HG02981 (cell line): Measurements from ENCODE around the gene CCDC171.
"Not testable (repeated sequence)": the region's sequence is repeated elsewhere in the genome, so short reads cannot be mapped to it uniquely, and the experiment has no call there.

ENCODE experiments used
- ATAC-seq: cut with Tn5 transposase; IDR thresholded peaks from one replicate; pipeline ENCODE4 v1.9.1; 2021; ENCODE audit warnings: mild to moderate bottlenecking, moderate library complexity; ENCODE audit not compliant: unreplicated experiment

The CCDC171 gene

DNA sequence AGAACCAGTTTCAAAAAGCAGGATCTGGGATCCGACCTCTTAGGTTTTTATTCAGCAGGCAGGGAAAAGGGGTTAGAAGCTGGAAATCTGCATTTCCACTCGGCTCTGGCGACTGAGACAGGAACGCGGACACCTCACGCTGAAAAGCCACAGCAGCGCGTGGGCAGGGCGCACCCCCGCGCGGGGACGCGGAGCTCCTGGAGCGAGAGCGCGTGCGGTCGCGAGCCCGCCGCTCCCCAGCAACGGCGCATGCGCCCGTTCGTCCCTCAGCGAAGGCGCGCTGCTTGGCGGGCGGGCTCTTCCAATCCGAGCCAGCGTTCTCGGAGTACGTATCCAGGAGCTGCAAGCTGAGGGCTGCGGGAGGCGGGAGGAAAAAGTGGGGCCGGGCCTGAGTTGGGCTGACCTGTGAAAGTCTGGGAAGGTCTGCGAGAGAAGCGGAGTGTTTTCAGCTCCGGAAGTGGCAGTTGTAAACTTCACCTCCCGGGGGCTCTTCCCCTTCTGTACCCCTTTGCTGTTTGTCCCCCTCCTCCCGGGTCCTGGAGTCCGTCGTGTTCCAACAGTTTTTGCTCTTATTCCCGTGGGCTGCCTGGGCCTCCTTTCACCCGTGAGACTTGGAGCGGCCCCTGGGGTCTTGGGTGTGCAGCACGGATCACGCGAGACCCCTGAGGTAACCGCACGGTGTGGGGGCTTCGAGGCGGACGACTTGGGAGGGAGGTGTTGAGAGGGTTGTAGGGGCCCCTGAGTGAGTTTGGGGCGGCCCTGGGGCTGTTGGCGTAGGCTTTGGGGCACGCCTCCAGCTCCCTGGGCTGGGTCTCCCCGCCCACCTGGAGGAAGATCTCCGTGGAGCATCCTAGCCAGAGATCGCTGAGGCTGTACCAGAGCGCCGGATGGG lies at the start of gene CCDC171:
CCDC171 (plus strand) TSS at position 408 of the 892 bp plus-strand sequence. CDS start 11,046 bp downstream, outside the sequence.
- ATAC-seq = peak; percentile 65

DNA sequence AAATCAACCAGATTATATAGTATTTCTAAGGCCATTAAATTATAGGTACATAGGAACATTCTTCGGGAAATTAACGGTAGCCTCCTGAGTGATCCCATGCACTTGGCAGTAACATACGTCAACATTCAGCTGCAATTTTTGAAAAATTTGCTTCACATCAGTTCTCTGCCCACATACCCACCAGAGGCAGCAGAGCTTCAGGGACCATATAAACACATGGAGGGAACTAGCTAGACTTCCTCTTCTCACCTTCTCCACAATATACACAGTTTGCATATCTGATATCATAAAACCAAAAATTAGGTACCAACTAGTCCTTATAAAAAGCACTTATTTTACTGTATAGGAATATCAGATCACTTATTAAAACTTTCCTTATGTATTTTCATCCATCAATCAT lies 46.9 kb upstream of the CCDC171 start:
- no peak for ATAC-seq

DNA sequence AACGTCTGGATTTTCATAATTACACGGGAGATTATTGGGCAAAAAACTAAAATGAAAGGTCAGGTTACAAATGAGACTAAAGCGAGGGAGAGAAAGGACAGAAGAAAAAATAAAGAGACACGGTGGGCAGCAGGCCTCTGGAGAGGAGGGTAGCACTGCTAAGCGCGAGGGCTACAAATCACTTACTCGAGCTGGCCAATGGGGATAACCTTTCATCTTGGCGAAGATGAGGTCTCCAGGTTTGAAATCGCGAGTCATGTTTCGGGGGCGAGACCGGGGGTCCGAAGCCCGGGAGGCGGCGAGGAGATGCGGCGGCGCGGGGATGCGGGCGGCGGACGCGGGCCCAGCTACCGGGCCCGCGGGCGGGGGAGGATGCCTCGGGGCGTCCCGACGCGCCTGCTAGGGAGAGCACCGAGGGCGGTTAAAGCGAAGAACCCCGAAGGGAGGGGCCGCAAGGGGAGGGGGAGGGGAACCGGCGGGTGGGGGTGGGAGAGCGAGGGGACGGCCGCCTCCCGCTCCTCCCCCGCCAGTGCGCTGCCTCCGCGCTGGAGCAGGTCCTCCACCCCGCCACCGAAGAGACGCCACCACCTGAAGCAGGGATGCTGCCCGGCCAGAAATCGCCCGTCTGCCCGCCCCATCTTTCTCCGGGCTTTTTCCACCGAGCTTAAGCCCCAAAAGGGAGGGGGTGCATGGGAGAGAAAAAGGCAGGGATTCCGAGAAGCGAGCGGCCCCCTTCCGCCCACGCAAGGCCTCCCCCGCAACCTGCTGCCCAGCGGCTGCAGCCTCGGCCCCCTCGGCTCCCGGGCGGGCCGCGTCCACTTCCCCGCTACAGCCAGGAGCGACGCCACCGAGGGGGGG lies 42.7 kb upstream of the CCDC171 start:
- peak; percentile 29 for ATAC-seq

DNA sequence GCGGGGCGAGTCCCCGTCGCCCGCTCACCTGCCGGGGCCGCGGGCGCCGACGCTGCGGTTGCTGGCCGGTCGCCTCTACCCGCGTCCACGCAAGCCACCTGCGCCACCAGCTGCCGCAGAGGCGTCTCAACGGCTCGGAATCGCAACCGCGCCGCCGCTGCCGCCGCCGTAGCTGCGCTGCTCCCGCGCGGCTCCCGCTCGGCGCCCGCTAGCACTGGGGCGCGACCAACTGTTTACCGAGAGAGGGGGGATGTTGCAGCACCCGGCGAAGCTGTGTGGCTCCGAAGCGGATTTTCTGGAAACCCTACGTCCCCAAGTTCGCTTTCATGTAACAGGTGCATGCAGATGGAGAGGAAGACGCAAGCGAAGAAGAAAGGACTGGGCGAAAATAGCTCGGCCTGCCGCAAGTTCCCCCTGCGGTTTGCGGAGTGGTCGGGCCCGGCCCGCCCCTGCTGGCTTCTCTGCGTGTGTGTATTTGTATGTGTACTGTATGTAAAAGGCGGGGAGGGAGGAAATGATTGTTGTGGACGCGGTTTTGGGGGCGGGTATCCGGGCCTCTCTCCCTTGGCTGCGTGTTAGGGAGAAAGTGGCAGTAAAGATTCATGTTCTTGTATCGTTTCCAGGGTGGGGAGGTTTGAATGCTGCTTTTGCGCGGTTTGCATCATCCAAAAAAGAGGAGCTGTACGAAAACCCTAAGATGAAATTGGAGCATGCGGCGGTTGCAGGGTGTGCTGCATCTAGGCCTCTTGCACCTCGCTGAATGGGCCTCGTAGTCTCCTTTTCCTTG lies 41.9 kb upstream of the CCDC171 start, which contains the start of gene PSIP1:
PSIP1 (minus strand) TSS at position 182 of the 787 bp plus-strand sequence. CDS start 782 bp downstream, outside the sequence.
- ATAC-seq = peak; percentile 79

- ATAC-seq = no peak
Observed at GRCh38 chr9:15512204-15512603, 40.6 kb upstream of the CCDC171 start.

GRCh38 chr9:15512889-15513288 lies 40.0 kb upstream of the CCDC171 start:
- ATAC-seq = no peak

DNA sequence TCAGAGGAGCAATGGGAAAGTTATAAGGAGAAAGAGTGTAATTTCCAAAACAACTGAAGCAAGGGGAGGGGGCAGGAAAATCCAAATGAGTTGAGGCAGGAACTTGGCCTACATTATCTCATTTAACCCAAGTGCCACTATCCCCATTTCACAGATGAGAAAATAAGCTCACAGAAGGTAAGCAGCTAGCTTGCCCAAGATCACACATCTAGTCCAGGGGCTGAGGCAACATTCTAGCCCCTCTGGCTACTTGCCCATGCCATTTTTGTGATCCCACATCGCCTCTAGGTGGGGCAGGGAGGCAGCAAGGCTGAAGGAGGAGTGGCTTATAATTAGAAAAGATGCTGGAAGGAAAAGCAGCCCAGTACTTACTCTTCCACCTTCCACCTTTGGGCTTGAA lies 39.5 kb upstream of the CCDC171 start:
- ATAC-seq = no peak

GRCh38 chr9:15519831-15520230 lies 33.0 kb upstream of the CCDC171 start:
- no peak for ATAC-seq

DNA sequence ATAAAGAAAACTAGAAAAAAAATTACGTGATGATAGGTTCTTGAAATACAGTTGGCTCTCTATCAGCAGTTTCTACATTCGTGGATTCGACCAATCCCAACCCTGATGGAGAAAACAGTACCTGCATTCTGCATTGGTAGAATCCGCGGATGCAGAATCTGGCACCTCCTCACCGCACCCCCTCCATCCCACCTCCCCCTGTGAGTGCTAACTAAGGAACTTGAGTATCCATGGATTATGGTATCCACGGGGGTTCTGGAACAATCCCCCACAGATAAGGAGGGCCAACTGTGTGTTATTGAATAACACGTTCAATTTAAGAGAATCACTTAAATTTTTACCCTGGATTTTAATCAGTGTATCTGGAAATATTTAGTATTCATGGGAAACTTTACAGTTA lies 31.6 kb upstream of the CCDC171 start:
- no peak for ATAC-seq

- no peak for ATAC-seq
Observed at GRCh38 chr9:15522130-15522755, 30.6 kb upstream of the CCDC171 start.

DNA sequence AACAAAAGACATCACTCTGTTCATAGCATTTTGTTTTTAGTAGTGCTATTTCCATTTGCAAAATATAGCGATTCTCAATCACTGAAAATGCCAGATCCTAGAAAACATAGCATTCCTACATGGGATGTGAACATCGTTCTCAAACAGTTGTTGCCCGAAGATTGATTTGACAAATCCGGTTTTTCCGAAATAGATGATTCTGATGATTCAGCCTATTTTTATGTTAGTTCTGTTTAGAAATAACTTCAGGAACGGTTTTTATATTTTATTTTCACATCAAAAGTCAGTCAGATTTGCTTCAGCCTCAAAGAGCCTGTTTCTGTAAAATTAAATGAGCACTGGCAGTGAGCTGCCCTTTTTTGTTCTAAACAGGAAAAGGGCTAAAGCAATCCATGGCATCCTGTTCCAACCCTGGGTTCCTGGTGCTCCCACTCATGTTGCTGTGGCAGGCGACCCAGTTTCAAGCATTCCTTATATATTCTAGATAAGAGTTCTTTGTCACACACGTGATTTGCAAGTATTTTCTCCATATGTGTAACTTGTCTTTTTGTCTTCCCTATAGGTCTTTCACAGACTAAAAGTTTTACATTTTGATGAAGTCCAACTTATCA lies 27.9 kb upstream of the CCDC171 start:
- no peak for ATAC-seq

DNA sequence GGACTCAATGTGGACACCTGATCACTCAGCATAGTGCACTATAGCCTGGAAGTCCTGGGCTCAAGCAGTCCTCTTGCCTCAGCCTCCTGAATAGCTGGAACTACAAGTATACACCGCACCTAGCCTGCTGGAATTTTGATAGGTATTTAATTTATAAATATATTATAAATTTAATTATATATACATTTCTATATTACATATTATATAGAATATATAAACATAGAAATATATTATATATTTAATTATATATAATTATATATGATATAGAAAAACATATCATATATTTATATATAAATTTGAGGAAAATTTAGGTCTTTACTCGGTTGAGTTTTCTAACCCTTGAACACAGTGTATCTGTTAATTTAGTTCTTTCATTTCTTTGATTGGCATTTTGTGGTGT lies 26.9 kb upstream of the CCDC171 start:
- ATAC-seq = no peak

DNA sequence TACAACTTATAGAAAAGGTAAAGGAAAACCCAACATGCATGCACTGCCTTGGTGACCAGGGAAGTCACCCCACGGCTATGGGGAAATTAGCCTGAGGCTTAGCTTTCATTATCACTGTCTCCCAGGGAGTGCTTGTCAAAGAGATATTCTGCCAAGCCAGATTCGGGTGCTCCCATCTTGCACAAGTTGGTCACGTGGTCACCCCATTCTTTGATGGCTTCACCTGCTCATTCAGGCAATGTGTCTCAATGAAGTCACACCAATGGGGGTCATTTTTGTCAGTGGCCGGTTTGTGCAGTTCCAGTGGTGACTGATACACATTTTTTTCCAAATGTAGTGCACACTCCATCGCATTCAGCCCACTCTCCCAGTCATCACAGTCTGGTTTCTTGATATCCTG lies 25.8 kb upstream of the CCDC171 start:
- not testable (repeated sequence) for ATAC-seq

DNA sequence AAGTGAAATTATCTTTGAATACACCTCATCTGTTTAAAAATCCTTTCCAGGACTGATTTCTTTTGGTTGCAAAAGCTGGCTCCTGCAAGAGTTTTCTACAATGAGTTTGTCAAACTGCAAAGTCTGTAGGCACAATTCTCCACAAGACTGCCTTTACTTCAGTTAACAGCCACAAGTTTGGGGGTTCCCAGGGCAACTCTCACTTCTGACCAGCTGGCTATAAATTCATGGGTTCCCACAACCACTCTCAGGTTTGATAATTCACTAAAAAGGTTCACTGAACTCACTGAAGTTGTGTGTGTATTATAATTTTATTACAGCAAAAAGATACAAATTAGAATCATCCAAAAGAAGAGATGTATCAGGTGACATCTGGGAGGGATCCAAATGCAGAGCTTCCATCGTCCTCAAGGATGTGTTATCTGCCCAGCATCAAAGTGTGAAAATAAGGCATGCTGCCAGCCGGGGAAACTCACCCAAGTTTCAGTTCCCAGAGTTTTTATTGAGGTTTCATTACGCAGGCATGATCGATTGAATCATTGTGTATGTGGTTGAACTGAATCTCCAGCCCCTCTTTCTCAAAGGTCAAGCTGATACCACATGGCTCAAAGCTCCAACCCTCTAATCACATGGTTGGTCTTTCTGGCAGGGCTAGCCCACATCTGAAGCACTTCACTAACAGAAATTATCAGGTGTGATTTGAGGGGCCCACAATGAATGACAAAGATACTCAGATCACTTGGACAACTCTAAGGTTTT lies 23.1 kb upstream of the CCDC171 start:
- ATAC-seq = peak; percentile 85

- peak; percentile 35 for ATAC-seq
Observed at GRCh38 chr9:15531380-15531779, 21.5 kb upstream of the CCDC171 start.

- ATAC-seq = no peak
Observed at GRCh38 chr9:15541872-15542271, 11.0 kb upstream of the CCDC171 start.

DNA sequence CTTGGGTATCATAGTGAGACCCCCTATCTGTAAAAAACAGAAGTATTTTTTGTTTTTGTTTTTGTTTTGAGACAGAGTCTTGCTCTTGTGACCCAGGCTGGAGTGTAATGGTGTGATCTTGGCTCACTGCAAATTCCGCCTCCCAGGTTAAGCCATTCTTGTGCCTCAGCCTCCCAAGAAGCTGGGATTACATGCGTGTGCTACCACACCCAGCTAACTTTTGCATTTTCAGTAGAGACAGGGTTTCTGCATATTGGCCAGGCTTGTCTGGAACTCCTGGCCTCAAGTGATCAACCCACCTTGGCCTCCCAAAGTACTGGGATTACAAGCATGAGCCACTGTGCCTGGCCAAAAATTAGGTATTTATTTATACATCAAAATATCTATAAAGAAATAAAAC lies 10.2 kb upstream of the CCDC171 start:
- ATAC-seq = no peak

GRCh38 chr9:15543047-15543813 lies 9.6 kb upstream of the CCDC171 start:
- no peak for ATAC-seq
